ENCODE results near the gene NHLH1. TPM values are rescaled to one million over a fixed set of nuclear protein-coding genes. Genes with fewer than 3 reads are reported as not detected.
A peak's percentile ranks its signal among the peaks of the same experiment; 100 is the strongest.
"Not testable (repeated sequence)": the region's sequence is repeated elsewhere in the genome, so short reads cannot be mapped to it uniquely, and the experiment has no call there.

Gene NHLH1
- total RNA-seq, 2 experiments from 2014 or later, result 0.22 to 0.45 TPM

DNA sequence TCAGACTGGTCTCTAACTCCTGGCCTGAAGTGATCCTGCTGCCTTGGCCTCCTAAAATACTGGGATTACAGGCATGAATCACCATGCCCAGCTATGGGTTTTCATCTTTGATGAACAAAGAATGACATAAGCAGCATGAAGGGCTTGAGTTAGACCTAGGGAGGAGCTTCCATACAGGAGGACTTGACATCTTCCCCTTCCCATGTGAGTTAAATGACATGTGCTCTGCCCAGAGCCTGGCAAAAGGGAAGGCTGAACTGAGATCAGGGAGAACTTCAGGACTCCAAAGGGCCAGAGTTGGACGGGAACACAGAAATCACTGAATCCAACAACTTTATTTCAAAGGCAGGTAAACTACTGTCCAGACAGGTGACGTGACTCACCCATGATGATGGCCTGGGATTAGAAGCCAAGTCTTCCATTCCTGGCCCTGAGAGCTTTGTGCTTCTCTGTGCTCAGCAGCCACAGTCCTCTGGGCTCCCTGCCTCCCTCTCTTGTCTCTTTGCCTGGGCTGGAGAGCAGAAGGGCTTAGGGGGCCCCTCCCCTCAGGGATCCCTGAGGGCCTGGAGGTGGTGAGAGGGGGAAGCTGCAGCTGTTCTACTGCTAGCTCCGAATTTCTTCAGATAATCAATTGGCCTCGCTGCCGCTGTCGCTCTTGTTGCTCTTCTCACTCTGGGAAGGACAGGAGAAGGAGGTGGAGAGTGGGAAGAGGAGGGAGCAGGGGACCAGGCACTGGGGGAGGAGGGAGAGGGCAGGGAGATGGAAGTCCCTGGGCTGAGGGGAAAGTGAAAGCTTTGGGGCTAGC, 7.6 kb downstream of the NHLH1 start:
- TF ChIP-seq, protein P1, sequence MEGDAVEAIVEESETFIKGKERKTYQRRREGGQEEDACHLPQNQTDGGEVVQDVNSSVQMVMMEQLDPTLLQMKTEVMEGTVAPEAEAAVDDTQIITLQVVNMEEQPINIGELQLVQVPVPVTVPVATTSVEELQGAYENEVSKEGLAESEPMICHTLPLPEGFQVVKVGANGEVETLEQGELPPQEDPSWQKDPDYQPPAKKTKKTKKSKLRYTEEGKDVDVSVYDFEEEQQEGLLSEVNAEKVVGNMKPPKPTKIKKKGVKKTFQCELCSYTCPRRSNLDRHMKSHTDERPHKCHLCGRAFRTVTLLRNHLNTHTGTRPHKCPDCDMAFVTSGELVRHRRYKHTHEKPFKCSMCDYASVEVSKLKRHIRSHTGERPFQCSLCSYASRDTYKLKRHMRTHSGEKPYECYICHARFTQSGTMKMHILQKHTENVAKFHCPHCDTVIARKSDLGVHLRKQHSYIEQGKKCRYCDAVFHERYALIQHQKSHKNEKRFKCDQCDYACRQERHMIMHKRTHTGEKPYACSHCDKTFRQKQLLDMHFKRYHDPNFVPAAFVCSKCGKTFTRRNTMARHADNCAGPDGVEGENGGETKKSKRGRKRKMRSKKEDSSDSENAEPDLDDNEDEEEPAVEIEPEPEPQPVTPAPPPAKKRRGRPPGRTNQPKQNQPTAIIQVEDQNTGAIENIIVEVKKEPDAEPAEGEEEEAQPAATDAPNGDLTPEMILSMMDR (IDR thresholded peaks at IDR 0.05), result no peak
- CTCF ChIA-PET, result interaction anchor here (0.8 to 8.5 kb wide), 4 partner anchors 20 to 183 kb away, joined by 3 to 87 read pairs (median 50); partner anchors contain the start of gene CASQ1
- H3K4me1 Mint-ChIP-seq (ENCODE audit: low read depth), result peaks cover 11% of the 10 kb centered on the region
- POLR2A ChIA-PET, result interaction anchor here (0.9 to 1.5 kb wide), 2 partner anchors 7 to 236 kb away, joined by 3 read pairs; partner anchors contain the start of gene NHLH1
- ATAC-seq (no peak), DNase-seq (no peak)
- no peak overlapping the region for H3K27ac Mint-ChIP-seq
- no peaks in the 10 kb centered on the region for H3K27me3 Mint-ChIP-seq
- no peak overlapping the region for H3K4me3 Mint-ChIP-seq
- no peaks in the 10 kb centered on the region for H3K9me3 Mint-ChIP-seq
- no peaks in the 10 kb centered on the region for H3K36me3 Mint-ChIP-seq (ENCODE audit: low read depth)
- intact Hi-C loops (cut with micrococcal nuclease), result loop anchor here (10.0 kb wide), 1 partner anchor 180 kb away; the partner anchor contains the start of gene CASQ1

DNA sequence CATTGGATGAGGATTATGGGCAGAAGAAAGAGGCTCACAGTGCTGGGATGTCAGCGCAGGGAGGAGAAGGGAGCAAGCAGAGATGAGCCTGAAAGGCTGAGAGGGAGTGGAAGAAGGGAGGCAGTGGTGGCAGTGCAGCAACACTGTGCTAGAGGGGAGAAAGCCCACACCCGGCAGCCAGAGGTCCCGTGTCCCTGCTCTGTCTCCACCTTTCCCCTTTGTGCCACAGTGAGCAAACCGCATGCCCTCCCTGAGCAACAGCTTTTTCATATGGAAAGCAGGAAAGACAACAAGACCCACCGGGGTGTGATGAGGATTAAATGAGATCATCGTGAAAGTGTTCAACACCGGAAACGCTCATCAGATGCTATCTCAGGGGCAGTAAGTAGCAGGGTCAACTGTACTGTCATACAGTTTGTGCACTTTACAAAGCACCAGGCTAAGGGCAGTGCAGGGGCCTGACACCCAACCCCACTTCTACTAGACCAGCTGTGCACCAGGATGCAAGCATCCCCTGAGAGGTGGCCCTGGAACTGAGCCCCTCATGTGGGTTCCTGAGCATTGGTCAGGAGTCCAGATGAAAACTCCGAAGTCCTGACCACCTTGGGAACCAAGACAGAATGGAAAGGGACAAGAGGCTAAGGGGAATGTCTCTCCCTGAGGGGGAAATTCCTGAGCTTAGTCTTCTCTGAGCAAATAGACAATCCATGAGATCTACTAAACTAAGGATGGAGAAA, 9.1 kb downstream of the NHLH1 start:
- POLR2A ChIA-PET, result interaction anchor here (0.6 to 1.5 kb wide), 7 partner anchors 9 to 297 kb away, joined by 3 to 4 read pairs (median 3); partner anchors contain the start of gene NHLH1

DNA sequence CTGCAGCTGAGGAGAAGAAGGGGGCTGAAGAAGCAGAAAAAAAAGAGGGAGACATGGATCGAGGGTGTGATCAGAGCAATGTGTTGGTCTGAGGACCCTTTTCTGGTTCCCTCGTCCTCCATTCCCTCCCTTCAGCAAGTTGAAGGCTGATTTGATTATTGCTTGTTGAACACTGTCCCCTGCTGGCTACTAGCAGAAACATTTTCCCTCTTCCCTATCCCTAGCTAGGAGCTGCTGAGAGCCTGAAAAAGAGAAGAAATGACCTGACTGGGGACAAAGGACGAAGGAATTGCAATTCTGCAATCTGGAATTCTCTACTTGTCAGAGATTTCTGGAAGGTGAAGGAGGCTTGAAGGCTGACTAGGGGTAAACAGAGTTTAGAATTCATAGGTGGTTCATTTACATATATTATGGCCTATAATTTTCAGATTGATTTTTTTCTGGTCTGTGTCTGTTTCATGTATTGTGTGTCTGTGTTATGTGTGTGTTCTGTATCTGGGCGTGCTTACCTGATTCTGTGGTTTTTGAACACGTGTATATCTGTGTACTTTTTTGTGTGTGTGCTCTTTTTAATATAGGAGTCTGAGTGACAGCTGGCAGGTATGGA, 9.8 kb downstream of the NHLH1 start:
- intact Hi-C loops (cut with micrococcal nuclease), result loop anchor here (10.0 kb wide), 1 partner anchor 182 kb away; the partner anchor contains the start of gene CASQ1
- ChIA-PET POLR2A (interaction anchor here (1.0 to 1.5 kb wide), 5 partner anchors 9 to 234 kb away, joined by 3 to 4 read pairs (median 3); partner anchors contain the start of gene NHLH1), CTCF (interaction anchor here (0.6 to 8.5 kb wide), 50 partner anchors 10 to 331 kb away, joined by 3 to 87 read pairs (median 4); partner anchors contain the start of genes CASQ1, CD84, IGSF8 and NHLH1)
- Mint-ChIP-seq H3K27ac (no peak overlapping the region), H3K4me1 (ENCODE audit: low read depth) (peaks cover 11% of the 10 kb centered on the region), H3K27me3 (no peaks in the 10 kb centered on the region), H3K4me3 (no peak overlapping the region), H3K36me3 (ENCODE audit: low read depth) (no peaks in the 10 kb centered on the region), H3K9me3 (no peaks in the 10 kb centered on the region)
- DNase-seq, result peak; percentile 41
- TF ChIP-seq, protein P1 (IDR thresholded peaks at IDR 0.05), result peak; percentile 95
- peak; percentile 85 for ATAC-seq

More for the DNA sequence above, 9.1 kb downstream of the NHLH1 start:
- DNase-seq (peak; percentile 13), ATAC-seq (peak; percentile 67)
- Mint-ChIP-seq H3K4me3 (no peak overlapping the region), H3K27ac (no peak overlapping the region), H3K4me1 (ENCODE audit: low read depth) (peaks cover 11% of the 10 kb centered on the region), H3K36me3 (ENCODE audit: low read depth) (no peaks in the 10 kb centered on the region), H3K27me3 (no peaks in the 10 kb centered on the region), H3K9me3 (no peaks in the 10 kb centered on the region)
- CTCF ChIA-PET, result interaction anchor here (0.6 to 8.5 kb wide), 39 partner anchors 11 to 305 kb away, joined by 3 to 87 read pairs (median 4); partner anchors contain the start of genes CASQ1, CD84 and NHLH1
- TF ChIP-seq, protein P1 (IDR thresholded peaks at IDR 0.05), result no peak
- intact Hi-C loops (cut with micrococcal nuclease), result loop anchor here (10.0 kb wide), 1 partner anchor 181 kb away; the partner anchor contains the start of gene CASQ1

DNA sequence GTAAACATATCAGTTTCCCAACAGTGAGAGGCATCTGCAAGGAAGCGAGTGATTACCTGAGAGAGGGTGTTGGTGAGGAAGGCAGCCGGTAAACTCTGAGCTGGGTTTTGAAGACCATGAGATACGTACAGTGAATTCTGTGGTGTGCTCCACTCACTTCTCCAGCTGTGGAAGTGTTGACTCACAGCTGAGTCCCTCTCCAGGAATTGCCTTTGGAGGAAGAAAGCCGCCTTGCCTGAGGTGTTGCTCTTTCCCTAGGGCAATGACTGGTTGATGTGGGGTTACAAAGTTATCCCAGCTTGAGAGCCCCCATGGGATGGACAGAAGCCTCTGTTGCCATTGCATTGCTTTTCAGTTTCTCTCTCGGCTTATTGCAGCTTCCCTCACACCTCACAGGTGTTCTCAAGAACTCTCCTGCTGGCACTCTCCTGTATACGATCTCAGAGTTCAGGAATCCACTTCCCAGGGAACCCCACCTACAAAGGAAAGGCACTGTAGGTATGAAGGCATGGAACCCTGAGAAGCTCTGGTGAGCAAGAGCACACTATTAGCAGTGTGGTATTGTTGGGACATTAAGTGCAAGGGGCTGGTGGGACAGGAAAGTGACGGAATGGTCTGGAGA, 10.8 kb downstream of the NHLH1 start:
- ChIA-PET POLR2A (interaction anchor here (0.9 kb wide), 1 partner anchor 33 kb away, joined by 4 read pairs; no protein-coding TSS in a partner anchor), CTCF (interaction anchor here (0.8 to 8.5 kb wide), 27 partner anchors 13 to 332 kb away, joined by 3 to 87 read pairs (median 4); partner anchors contain the start of genes CASQ1 and NHLH1)
- DNase-seq, result no peak
- Mint-ChIP-seq H3K4me1 (ENCODE audit: low read depth) (peaks cover 11% of the 10 kb centered on the region), H3K27me3 (no peaks in the 10 kb centered on the region), H3K4me3 (no peak overlapping the region), H3K9me3 (no peaks in the 10 kb centered on the region), H3K27ac (no peak overlapping the region), H3K36me3 (ENCODE audit: low read depth) (no peaks in the 10 kb centered on the region)
- no peak for ATAC-seq
- TF ChIP-seq, protein P1 (IDR thresholded peaks at IDR 0.05), result no peak
- intact Hi-C loops (cut with micrococcal nuclease), result loop anchor here (10.0 kb wide), 1 partner anchor 183 kb away; the partner anchor contains the start of gene CASQ1

DNA sequence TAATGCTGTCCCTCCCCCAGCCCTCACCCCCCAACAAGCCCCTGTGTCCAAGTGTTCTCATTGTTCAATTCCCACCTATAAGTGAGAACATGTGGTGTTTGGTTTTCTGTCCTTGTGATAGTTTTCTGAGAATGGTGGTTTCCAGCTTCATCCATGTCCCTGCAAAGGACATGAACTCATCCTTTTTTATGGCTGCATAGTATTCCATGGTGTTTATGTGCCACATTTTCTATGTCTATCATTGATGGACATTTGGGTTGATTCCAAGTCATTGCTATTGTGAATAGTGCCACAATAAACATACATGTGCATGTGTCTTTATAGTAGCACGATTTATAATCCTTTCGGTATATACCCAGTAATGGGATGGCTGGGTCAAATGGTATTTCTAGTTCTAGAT, 17.9 kb downstream of the NHLH1 start:
- H3K4me3 Mint-ChIP-seq; H3K36me3 Mint-ChIP-seq (ENCODE audit: low read depth); ATAC-seq; H3K27ac Mint-ChIP-seq; POLR2A ChIA-PET; CTCF ChIA-PET; H3K4me1 Mint-ChIP-seq (ENCODE audit: low read depth); H3K27me3 Mint-ChIP-seq; DNase-seq; intact Hi-C loops (cut with micrococcal nuclease); H3K9me3 Mint-ChIP-seq: not testable (repeated sequence)

DNA sequence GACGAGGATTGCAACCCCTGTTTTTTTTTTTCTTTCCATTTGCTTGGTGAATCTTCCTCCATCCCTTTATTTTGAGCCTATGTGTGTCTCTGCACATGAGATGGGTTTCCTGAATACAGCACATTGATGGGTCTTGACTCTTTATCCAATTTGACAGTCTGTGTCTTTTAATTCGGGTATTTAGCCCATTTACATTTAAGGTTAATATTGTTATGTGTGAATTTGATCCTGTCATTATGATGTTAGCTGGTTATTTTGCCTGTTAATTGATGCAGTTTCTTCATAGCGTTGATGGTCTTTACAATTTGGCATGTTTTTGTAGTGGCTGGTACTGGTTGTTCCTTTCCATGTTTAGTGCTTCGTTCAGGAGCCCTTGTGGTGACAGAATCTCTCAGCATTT, 21.5 kb downstream of the NHLH1 start:
- POLR2A ChIA-PET; H3K4me1 Mint-ChIP-seq (ENCODE audit: low read depth); H3K36me3 Mint-ChIP-seq (ENCODE audit: low read depth); H3K4me3 Mint-ChIP-seq; ATAC-seq; H3K9me3 Mint-ChIP-seq; CTCF ChIA-PET; H3K27ac Mint-ChIP-seq; DNase-seq; H3K27me3 Mint-ChIP-seq; intact Hi-C loops (cut with micrococcal nuclease): not testable (repeated sequence)

All from activated CD8-positive, alpha-beta T cell treated with anti-CD3 and anti-CD28 coated beads for 36 hours (primary cell).